ENCODE measurements around the gene KANK4. TPM values are rescaled to one million over a fixed set of nuclear protein-coding genes. Genes with fewer than 3 reads are reported as not detected.

KANK4 gene
- total and polyA plus RNA-seq, 2 of the 8 experiments (the other 6 are each of a cell fraction or from before 2014, with no cell fraction given) = 0.22 to 0.26 TPM

GRCh38 chr1:62263814-62264353, 55.4 kb downstream of the KANK4 start (continued):
- TF ChIP-seq NRF1 (IDR thresholded peaks at IDR 0.05; ENCODE audit: low read depth, low read length) (no peak), YY1 (IDR thresholded peaks at IDR 0.05; ENCODE audit: low read depth, low read length) (no peak), KDM4A (IDR thresholded peaks at IDR 0.05; ENCODE audit: low read depth, low read length, severe bottlenecking) (no peak), ASH2L (IDR thresholded peaks at IDR 0.05; ENCODE audit: low read length) (no peak), JUN (IDR thresholded peaks at IDR 0.05; ENCODE audit: low read depth, low read length) (no peak)

Measured in H1 (cell line).